Esophagus (tissue), 2 donors: ENCODE results near the gene ADO. TPM values are rescaled to one million over a fixed set of nuclear protein-coding genes. Genes with fewer than 3 reads are reported as not detected.

ENCODE experiments used
- H3K27ac ChIP-seq, 2 donors: one replicate each; pipeline ENCODE4 v1.5.1; 2013; ENCODE audit warnings: low read depth in 2 of 2, mild to moderate bottlenecking in 2 of 2, inconsistent platforms in 1 of 2, low read length in 1 of 2, moderate library complexity in 1 of 2
- H3K27me3 ChIP-seq, 2 donors: one replicate each; pipeline ENCODE4 v1.6.1; 2013; ENCODE audit warnings: low read length in 2 of 2, control low read depth in 1 of 2, mild to moderate bottlenecking in 1 of 2; ENCODE audit not compliant: insufficient read depth in 2 of 2, control insufficient read depth in 1 of 2
- H3K36me3 ChIP-seq, 2 donors: one replicate each; pipeline ENCODE4 v1.6.1; 2013; ENCODE audit warnings: low read length in 1 of 2; ENCODE audit not compliant: control insufficient read depth in 2 of 2, insufficient read depth in 2 of 2
- H3K4me1 ChIP-seq, 2 donors: one replicate each; pipeline ENCODE4 v1.6.1; 2013; ENCODE audit warnings: low read length in 1 of 2; ENCODE audit not compliant: control insufficient read depth in 2 of 2, insufficient read depth in 2 of 2
- H3K4me3 ChIP-seq, 2 donors: one replicate each; pipeline ENCODE4 v1.5.1; 2013; ENCODE audit warnings: low read length in 2 of 2, mild to moderate bottlenecking in 2 of 2, low read depth in 1 of 2, moderate library complexity in 1 of 2
- H3K9me3 ChIP-seq, 2 donors: one replicate each; pipeline ENCODE4 v1.6.1; 2013; ENCODE audit warnings: mild to moderate bottlenecking in 2 of 2, low read depth in 1 of 2, low read length in 1 of 2, moderate library complexity in 1 of 2; ENCODE audit not compliant: control insufficient read depth in 2 of 2, insufficient read depth in 1 of 2
- WGBS, 2 donors: extraction: QIAGEN DNeasy Blood & Tissue Kit; methylation state at CpG; one replicate each; pipeline ENCODE4 v1.1.7; 2013; 5-methylcytosine and 5-hydroxymethylcytosine counted together
- polyA plus RNA-seq, 2 donors: library from polyadenylated mRNA; stranded (reverse); fragments of 200-250 nt; gene quantifications; one replicate each; pipeline ENCODE4 v1.2.3, GENCODE V29; 2013
- donor health status: healthy with polysubstance abuse.
- donor health status: Bipolar disorder and iron deficiency.

ADO gene
- polyA plus RNA-seq, 2 donors = 3.5 to 6.1 TPM

DNA sequence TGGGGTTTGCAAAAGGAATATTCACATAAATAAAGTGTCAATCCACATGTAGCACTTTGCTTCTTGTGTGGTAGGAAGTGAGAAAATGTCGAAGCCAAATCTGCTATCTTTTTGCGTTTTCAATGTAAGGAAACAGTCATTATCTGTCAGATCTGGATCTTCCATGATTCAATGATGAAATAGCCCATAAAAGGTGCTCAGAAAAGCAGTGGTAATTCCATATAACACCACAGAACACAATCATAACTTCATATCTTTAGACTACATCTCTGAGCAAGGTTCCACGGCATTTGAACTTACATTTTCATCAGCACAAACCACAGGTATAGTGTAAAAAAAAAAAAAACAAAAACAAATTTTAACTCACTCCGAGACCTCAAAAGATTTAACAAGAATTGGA is 51.5 kb downstream of the ADO start:
- no peaks in the 10 kb centered on the region for H3K36me3 ChIP-seq
- H3K9me3 ChIP-seq = peaks cover 2% of the 10 kb centered on the region in 2 donors
- H3K27me3 ChIP-seq = no peaks in the 10 kb centered on the region
- H3K4me3 ChIP-seq = no peak overlapping the region
- H3K27ac ChIP-seq = no peak overlapping the region
- 58 to 77% methylated on average over 4 of the region's 4 CpGs for WGBS, 2 donors
- no peaks in the 10 kb centered on the region for H3K4me1 ChIP-seq

Other genes starting within 250 kb of the ADO start
- gene EGR2, start 11.6 kb downstream of the ADO start, polyA plus RNA-seq = under 1 TPM; 0.47 to 0.49 TPM